Suprapubic skin (tissue), 4 donors: Measurements from ENCODE around the gene CREB3L1. TPM values are rescaled to one million over a fixed set of nuclear protein-coding genes. Genes with fewer than 3 reads are reported as not detected.

Experiments used
- DNase-seq, 2 donors: peaks; one replicate each; pipeline ENCODE4 v3.0.0-alpha.2; 2019; ENCODE audit warnings: low spot score in 2 of 2
- H3K27ac ChIP-seq: fragments of 200-600 bp; sonication (generic); one replicate; pipeline ENCODE4 v1.5.1; 2019
- H3K27me3 ChIP-seq: fragments of 200-600 bp; sonication (generic); one replicate; pipeline ENCODE4 v1.5.1; 2019
- H3K36me3 ChIP-seq: fragments of 200-600 bp; sonication (generic); one replicate; pipeline ENCODE4 v1.5.1; 2019
- H3K4me1 ChIP-seq: fragments of 200-600 bp; sonication (generic); one replicate; pipeline ENCODE4 v1.5.1; 2019
- H3K4me3 ChIP-seq: fragments of 200-600 bp; sonication (generic); one replicate; pipeline ENCODE4 v1.5.1; 2019; ENCODE audit warnings: mild to moderate bottlenecking
- H3K9me3 ChIP-seq: fragments of 200-600 bp; sonication (generic); one replicate; pipeline ENCODE4 v1.5.1; 2019
- CTCF ChIP-seq, 2 donors: fragments of 200-600 bp in 1 of 2; fragments of 450-650 bp in 1 of 2; sonication (generic) in 1 of 2; IDR thresholded peaks; one replicate each; pipeline ENCODE4 v1.5.1; 2016 to 2019; ENCODE audit warnings: antibody characterized with exemption in 2 of 2, mild to moderate bottlenecking in 1 of 2, moderate library complexity in 1 of 2
- EP300 ChIP-seq: sonication (generic); formaldehyde crosslinking; IDR thresholded peaks from one replicate; pipeline ENCODE4 v1.6.1; 2017; ENCODE audit warnings: antibody characterized with exemption
- POLR2A ChIP-seq, 2 donors: fragments of 450-650 bp; IDR thresholded peaks; one replicate each; pipeline ENCODE4 v1.6.1; 2017; ENCODE audit warnings: antibody characterized with exemption in 2 of 2, mild to moderate bottlenecking in 2 of 2, moderate library complexity in 2 of 2
- POLR2AphosphoS5 ChIP-seq, 3 donors: sonication (generic); formaldehyde crosslinking; IDR thresholded peaks; one replicate each; pipeline ENCODE4 v1.6.1; 2017; ENCODE audit warnings: antibody characterized with exemption in 3 of 3
- WGBS: methylation state at CpG from one replicate; pipeline ENCODE4 v1.1.5; 2018; 5-methylcytosine and 5-hydroxymethylcytosine counted together
- total RNA-seq, 4 donors: library from RNA; depleted of rRNA; stranded (reverse); fragments of >200 nt; gene quantifications; one replicate each; pipeline ENCODE4 v1.1.0, GENCODE V29; 2016

CREB3L1 gene
- total RNA-seq, 4 donors from 2014 or later, result 0.79 to 2.3 (median 1.5) TPM

GRCh38 chr11:46351606-46352005, 74.1 kb downstream of the CREB3L1 start:
- Histone ChIP-seq H3K27ac (peak overlapping the region; percentile 69), H3K36me3 (no peaks in the 10 kb centered on the region), H3K4me3 (peak overlapping the region; percentile 13), H3K9me3 (no peaks in the 10 kb centered on the region), H3K4me1 (peaks cover 74% of the 10 kb centered on the region), H3K27me3 (no peaks in the 10 kb centered on the region)
- no peak for DNase-seq
- 51% methylated on average over 5 of the region's 5 CpGs for WGBS
- TF ChIP-seq EP300 (no peak), POLR2AphosphoS5 (IDR thresholded peaks at IDR 0.05) (no peak), POLR2A (IDR thresholded peaks at IDR 0.05) (no peak), CTCF (IDR thresholded peaks at IDR 0.05) (no peak)

- Histone ChIP-seq H3K27me3 (no peaks in the 10 kb centered on the region), H3K4me3 (peak overlapping the region; percentile 13), H3K4me1 (peaks cover 76% of the 10 kb centered on the region), H3K9me3 (no peaks in the 10 kb centered on the region), H3K36me3 (no peaks in the 10 kb centered on the region), H3K27ac (peak overlapping the region; percentile 69)
- TF ChIP-seq CTCF (IDR thresholded peaks at IDR 0.05), result peak; percentile 76 to 92
- no peak for TF ChIP-seq POLR2A (IDR thresholded peaks at IDR 0.05)
- no peak for DNase-seq
- 46% methylated on average over 32 of the region's 33 CpGs for WGBS
Observed at GRCh38 chr11:46352063-46352841, 74.8 kb downstream of the CREB3L1 start.

GRCh38 chr11:46353698-46354097, 76.2 kb downstream of the CREB3L1 start:
- Histone ChIP-seq H3K4me1 (peaks cover 71% of the 10 kb centered on the region), H3K27ac (peak overlapping the region; percentile 69), H3K36me3 (no peaks in the 10 kb centered on the region), H3K27me3 (no peaks in the 10 kb centered on the region), H3K9me3 (no peaks in the 10 kb centered on the region), H3K4me3 (no peak overlapping the region)
- no peak for DNase-seq
- no peak for TF ChIP-seq POLR2AphosphoS5 (IDR thresholded peaks at IDR 0.05)
- WGBS, result no CpG with 5 or more reads among the region's 9 CpGs

- H3K4me1 ChIP-seq, result peaks cover 59% of the 10 kb centered on the region
- no peak for DNase-seq
- H3K27me3 ChIP-seq, result no peaks in the 10 kb centered on the region
- peak overlapping the region; percentile 4 for H3K27ac ChIP-seq
- WGBS, result 77% methylated on average over 7 of the region's 7 CpGs
- H3K4me3 ChIP-seq, result no peak overlapping the region
- H3K36me3 ChIP-seq, result no peaks in the 10 kb centered on the region
- no peaks in the 10 kb centered on the region for H3K9me3 ChIP-seq
- TF ChIP-seq EP300 (no peak), POLR2AphosphoS5 (IDR thresholded peaks at IDR 0.05) (no peak), CTCF (IDR thresholded peaks at IDR 0.05) (no peak), POLR2A (IDR thresholded peaks at IDR 0.05) (no peak)
Observed at GRCh38 chr11:46356924-46357482, 79.5 kb downstream of the CREB3L1 start.

GRCh38 chr11:46357483-46357936, 80.0 kb downstream of the CREB3L1 start:
- Histone ChIP-seq H3K36me3 (no peaks in the 10 kb centered on the region), H3K27ac (peak overlapping the region; percentile 4), H3K9me3 (no peaks in the 10 kb centered on the region), H3K4me3 (no peak overlapping the region), H3K27me3 (no peaks in the 10 kb centered on the region), H3K4me1 (peaks cover 59% of the 10 kb centered on the region)
- no peak for DNase-seq
- 52% methylated on average over 11 of the region's 11 CpGs for WGBS
- TF ChIP-seq POLR2AphosphoS5 (IDR thresholded peaks at IDR 0.05) (no peak), CTCF (IDR thresholded peaks at IDR 0.05) (no peak), POLR2A (IDR thresholded peaks at IDR 0.05) (no peak), EP300 (no peak)
